Activated CD8-positive, alpha-beta memory T cell treated with anti-CD3 and anti-CD28 coated beads, Interleukin-2, amount 50 U/mL, for 4 hours (primary cell): ENCODE results near the gene SAMD11.
"Not testable (repeated sequence)": the region's sequence is repeated elsewhere in the genome, so short reads cannot be mapped to it uniquely, and the experiment has no call there.

ENCODE experiments used
- DNase-seq: peaks from one replicate; pipeline ENCODE4 v3.0.0-alpha.2; 2020

SAMD11 gene

GRCh38 chr1:934991-935750 lies 11.4 kb downstream of the SAMD11 start:
- peak; percentile 47 for DNase-seq

GRCh38 chr1:935751-936231 lies 12.1 kb downstream of the SAMD11 start:
- no peak for DNase-seq

GRCh38 chr1:936348-937264 lies 12.9 kb downstream of the SAMD11 start:
- no peak for DNase-seq

GRCh38 chr1:937521-937920 lies 13.8 kb downstream of the SAMD11 start:
- no peak for DNase-seq

- DNase-seq, result no peak
These were observed 14.5 kb downstream of the SAMD11 start for GRCh38 chr1:938088-938683.

- DNase-seq, result no peak
These were observed 15.2 kb downstream of the SAMD11 start for GRCh38 chr1:938711-939489.

GRCh38 chr1:939511-940106 lies 15.9 kb downstream of the SAMD11 start:
- DNase-seq, result no peak

- no peak for DNase-seq
These were observed 16.6 kb downstream of the SAMD11 start for GRCh38 chr1:940107-941014.

- DNase-seq, result no peak
These were observed 17.4 kb downstream of the SAMD11 start for GRCh38 chr1:941015-941587.

GRCh38 chr1:941588-942383 lies 18.1 kb downstream of the SAMD11 start:
- no peak for DNase-seq

GRCh38 chr1:942411-942821 lies 18.7 kb downstream of the SAMD11 start:
- DNase-seq, result no peak

GRCh38 chr1:942864-943533 lies 19.3 kb downstream of the SAMD11 start:
- no peak for DNase-seq

- no peak for DNase-seq
These were observed 20.0 kb downstream of the SAMD11 start for GRCh38 chr1:943545-944340.

GRCh38 chr1:944341-945325 lies 20.9 kb downstream of the SAMD11 start:
- no peak for DNase-seq

- DNase-seq, result no peak
These were observed 22.2 kb downstream of the SAMD11 start for GRCh38 chr1:945688-946556.

GRCh38 chr1:946811-947210 lies 23.1 kb downstream of the SAMD11 start:
- DNase-seq, result not testable (repeated sequence)
